GM12878 (cell line): ENCODE results near the gene OR4F15. TPM values are rescaled to one million over a fixed set of nuclear protein-coding genes. Genes with fewer than 3 reads are reported as not detected.

ENCODE experiments used
- ATAC-seq: fragments of 200-7000 bp; cut with Tn5 transposase; 3 replicates; pipeline ENCODE4 v1.9.1; 2020; ENCODE audit warnings: mild to moderate bottlenecking, moderate library complexity
- BruUV-seq: library from RNA; stranded (reverse); fragments of 400-500 nt; replicated peaks from 2 replicates; lab custom pipeline; 2021; lab: Mats Ljungman, UMichigan
- CTCF ChIA-PET: fragments of 300-600 bp; sonication (Branson Sonifier 250); formaldehyde crosslinking; extraction: SDS; loops from one replicate; lab custom pipeline; 2021; ENCODE audit warnings: inconsistent platforms; lab: Yijun Ruan, JAX
- POLR2A ChIA-PET: fragments of 350-600 bp; formaldehyde crosslinking; extraction: SDS; loops from one replicate; lab custom pipeline; 2021; ENCODE audit warnings: inconsistent platforms; lab: Charles Lee
- RAD21 ChIA-PET: fragments of 300-600 bp; sonication (Branson Sonifier 250); formaldehyde crosslinking; loops from one replicate; lab custom pipeline; 2023; ENCODE audit warnings: antibody characterized with exemption; ENCODE audit not compliant: unreplicated experiment; lab: Charles Lee
- SMC1A ChIA-PET: fragments of 300-600 bp; sonication (Branson Sonifier 250); formaldehyde crosslinking; loops from one replicate; lab custom pipeline; 2023; ENCODE audit not compliant: unreplicated experiment, uncharacterized antibody; lab: Charles Lee
- DNase-seq: peaks from one replicate; pipeline ENCODE4 v3.0.0-alpha.2; 2011; ENCODE audit warnings: low read depth, low spot score
- FAIRE-seq: peaks from 3 replicates; lab custom pipeline; 2011; peaks lifted over from hg19 to GRCh38; lab: Jason Lieb, UNC
- H2AFZ ChIP-seq: 2 replicates; pipeline ENCODE4 v1.6.0; 2011; ENCODE audit warnings: low read depth, low read length, control low read depth; ENCODE audit not compliant: control insufficient read depth
- H3K27ac ChIP-seq: 2 replicates; pipeline ENCODE4 v1.5.1; 2011; ENCODE audit warnings: control low read depth; ENCODE audit not compliant: control insufficient read depth, insufficient read depth
- H3K27me3 ChIP-seq, 2 experiments: replicated peaks in 1 of 2; 2 replicates each; pipeline versions ENCODE4 v1.6.0 to v1.6.1; 2011; ENCODE audit warnings: low read length in 1 of 2; ENCODE audit not compliant: control insufficient read depth in 2 of 2, insufficient read depth in 2 of 2
- H3K36me3 ChIP-seq, 2 experiments: 2 replicates each; pipeline ENCODE4 v1.5.1; 2011; ENCODE audit warnings: low read length in 1 of 2; ENCODE audit not compliant: control insufficient read depth in 2 of 2, insufficient read depth in 2 of 2
- H3K4me1 ChIP-seq: 2 replicates; pipeline ENCODE4 v1.6.1; 2011; ENCODE audit warnings: mild to moderate bottlenecking, low read length, moderate library complexity, mixed read lengths; ENCODE audit not compliant: control insufficient read depth, insufficient read depth
- H3K4me2 ChIP-seq: 2 replicates; pipeline ENCODE4 v1.6.0; 2011; ENCODE audit warnings: control low read depth; ENCODE audit not compliant: control insufficient read depth, insufficient read depth
- H3K4me3 ChIP-seq: fragments of 200-600 bp; sonication (generic); 2 replicates; pipeline ENCODE4 v1.5.1; 2016
- H3K79me2 ChIP-seq: 2 replicates; pipeline ENCODE4 v1.6.0; 2011; ENCODE audit warnings: low read length; ENCODE audit not compliant: control insufficient read depth, insufficient read depth
- H3K9ac ChIP-seq: 2 replicates; pipeline ENCODE4 v1.8.0; 2011; ENCODE audit warnings: low read length, control low read depth, mixed read lengths; ENCODE audit not compliant: control insufficient read depth, insufficient read depth
- H3K9me3 ChIP-seq: replicated peaks from 3 replicates; pipeline ENCODE4 v1.5.1; 2011; ENCODE audit warnings: mild to moderate bottlenecking, low read length; ENCODE audit not compliant: control insufficient read depth, insufficient read depth
- H4K20me1 ChIP-seq: 2 replicates; pipeline ENCODE4 v1.6.0; 2011; ENCODE audit not compliant: control insufficient read depth, insufficient read depth
- IKZF1 ChIP-seq: fragments of 450-650 bp; conservative IDR thresholded peaks from 2 replicates; pipeline ENCODE4 v1.6.1; 2017; ENCODE audit warnings: antibody characterized with exemption, mild to moderate bottlenecking
- JUNB ChIP-seq: IDR thresholded peaks from 2 replicates; pipeline ENCODE4 v1.6.1; 2016; ENCODE audit warnings: antibody characterized with exemption, mild to moderate bottlenecking
- MEF2B ChIP-seq: fragments of 450-650 bp; IDR thresholded peaks from 2 replicates; pipeline ENCODE4 v1.6.1; 2018; ENCODE audit warnings: mild to moderate bottlenecking, moderate library complexity; ENCODE audit not compliant: partially characterized antibody, poor library complexity, severe bottlenecking
- RB1 ChIP-seq: fragments of 450-650 bp; formaldehyde crosslinking; IDR thresholded peaks from 2 replicates; pipeline ENCODE4 v1.6.1; 2017; ENCODE audit warnings: mild to moderate bottlenecking, borderline replicate concordance
- SRF ChIP-seq, 2 experiments: IDR thresholded peaks; 2 replicates each; pipeline ENCODE4 v1.6.1; 2011; ENCODE audit warnings: low read depth in 2 of 2, low read length in 2 of 2, mild to moderate bottlenecking in 1 of 2, moderate library complexity in 1 of 2
- SUZ12 ChIP-seq: fragments of 200-600 bp; sonication (generic); IDR thresholded peaks from one replicate; pipeline ENCODE4 v1.6.1; 2018; ENCODE audit warnings: antibody characterized with exemption, mild to moderate bottlenecking; ENCODE audit not compliant: unreplicated experiment
- WRNIP1 ChIP-seq: IDR thresholded peaks from 2 replicates; pipeline ENCODE4 v1.6.1; 2011; ENCODE audit warnings: low read depth, low read length, improper control_type of control experiment, borderline replicate concordance
- ZSCAN29 ChIP-seq: fragments of 450-650 bp; IDR thresholded peaks from 2 replicates; pipeline ENCODE4 v1.6.1; 2017; ENCODE audit warnings: mild to moderate bottlenecking, moderate library complexity
- WGBS: methylation state at CpG from one replicate; pipeline ENCODE4 v1.1.6; 2016; ENCODE audit warnings: low lambda C conversion rate; ENCODE audit not compliant: insufficient replicate concordance, insufficient coverage; ENCODE audit errors: missing lambda C conversion rate; 5-methylcytosine and 5-hydroxymethylcytosine counted together
- in situ Hi-C: fragments of 300-500 bp; cut with MboI; formaldehyde crosslinking; loops from 9 replicates; pipeline ENCODE4 v1.14.3; 2018; ENCODE audit warnings: mixed read lengths
- intact Hi-C: fragments of 100-400 bp; cut with micrococcal nuclease; formaldehyde crosslinking; loops from one replicate; pipeline ENCODE4 v1.14.2; 2022; ENCODE audit not compliant: unreplicated experiment
- polyA plus RNA-seq, 11 experiments: library from polyadenylated mRNA; depleted of rRNA in 4 of 11; unstranded in 6 of 11; stranded (reverse) in 5 of 11; fragments of >200 nt; fragmentation: Nextera tagmentation in 4 of 11; fragmentation: Illumina TruSeq in 1 of 11; extraction: Ambion mirVana in 4 of 11; extraction: Trizol in 1 of 11; gene quantifications; 1 replicate in 1 of 11; 2 replicates in 10 of 11; pipeline versions ENCODE4 v1.2.1 to v1.2.3, GENCODE V29; 2011 to 2016; ENCODE audit warnings: inconsistent platforms in 2 of 11, missing spikeins in 2 of 11, low read depth in 1 of 11
- total RNA-seq, 4 experiments: library from RNA; depleted of rRNA in 3 of 4; stranded (reverse); fragments of >200 nt in 3 of 4; fragmentation: Illumina TruSeq in 1 of 4; extraction: Trizol in 1 of 4; gene quantifications; 2 replicates each; pipeline versions ENCODE4 v1.2.1 to v1.2.3, GENCODE V29; 2013 to 2021
- TF ChIP-seq, protein P1 (sequence below): IDR thresholded peaks from 2 replicates; pipeline ENCODE4 v1.6.1; 2012; ENCODE audit warnings: improper control_type of control experiment, low read depth, low read length; ENCODE audit not compliant: insufficient replicate concordance

Gene OR4F15
- total and polyA plus RNA-seq, 10 of the 15 experiments (the other 5 are each of a cell fraction or from before 2014, with no cell fraction given), result not detected

- Histone ChIP-seq H3K9ac (no peak overlapping the region), H3K4me1 (no peaks in the 10 kb centered on the region), H3K79me2 (no peaks in the 10 kb centered on the region), H3K9me3 (no peaks in the 10 kb centered on the region), H2AFZ (no peak overlapping the region), H4K20me1 (no peaks in the 10 kb centered on the region), H3K4me2 (no peak overlapping the region), H3K4me3 (no peak overlapping the region), H3K27ac (no peak overlapping the region), H3K27me3 (no peaks in the 10 kb centered on the region), H3K36me3 (no peaks in the 10 kb centered on the region)
- no peak for ATAC-seq
- RAD21 ChIA-PET, result no interaction called here
- no peak for FAIRE-seq
- POLR2A ChIA-PET, result no interaction called here
- BruUV-seq, result no TSS peak
- WGBS, result 47% methylated on average over 3 of the region's 3 CpGs
- SMC1A ChIA-PET, result interaction anchor here (1.0 to 1.4 kb wide), 3 partner anchors 14 to 16 kb away, joined by 3 read pairs; no protein-coding TSS in a partner anchor
- DNase-seq, result no peak
- TF ChIP-seq SUZ12 (no peak), WRNIP1 (no peak), SRF (IDR thresholded peaks at IDR 0.05; ENCODE audit: low read depth in 2 of 2, low read length in 2 of 2) (no peak), MEF2B (no peak), RB1 (no peak), JUNB (no peak), IKZF1 (no peak), ZSCAN29 (no peak)
- TF ChIP-seq, protein P1, sequence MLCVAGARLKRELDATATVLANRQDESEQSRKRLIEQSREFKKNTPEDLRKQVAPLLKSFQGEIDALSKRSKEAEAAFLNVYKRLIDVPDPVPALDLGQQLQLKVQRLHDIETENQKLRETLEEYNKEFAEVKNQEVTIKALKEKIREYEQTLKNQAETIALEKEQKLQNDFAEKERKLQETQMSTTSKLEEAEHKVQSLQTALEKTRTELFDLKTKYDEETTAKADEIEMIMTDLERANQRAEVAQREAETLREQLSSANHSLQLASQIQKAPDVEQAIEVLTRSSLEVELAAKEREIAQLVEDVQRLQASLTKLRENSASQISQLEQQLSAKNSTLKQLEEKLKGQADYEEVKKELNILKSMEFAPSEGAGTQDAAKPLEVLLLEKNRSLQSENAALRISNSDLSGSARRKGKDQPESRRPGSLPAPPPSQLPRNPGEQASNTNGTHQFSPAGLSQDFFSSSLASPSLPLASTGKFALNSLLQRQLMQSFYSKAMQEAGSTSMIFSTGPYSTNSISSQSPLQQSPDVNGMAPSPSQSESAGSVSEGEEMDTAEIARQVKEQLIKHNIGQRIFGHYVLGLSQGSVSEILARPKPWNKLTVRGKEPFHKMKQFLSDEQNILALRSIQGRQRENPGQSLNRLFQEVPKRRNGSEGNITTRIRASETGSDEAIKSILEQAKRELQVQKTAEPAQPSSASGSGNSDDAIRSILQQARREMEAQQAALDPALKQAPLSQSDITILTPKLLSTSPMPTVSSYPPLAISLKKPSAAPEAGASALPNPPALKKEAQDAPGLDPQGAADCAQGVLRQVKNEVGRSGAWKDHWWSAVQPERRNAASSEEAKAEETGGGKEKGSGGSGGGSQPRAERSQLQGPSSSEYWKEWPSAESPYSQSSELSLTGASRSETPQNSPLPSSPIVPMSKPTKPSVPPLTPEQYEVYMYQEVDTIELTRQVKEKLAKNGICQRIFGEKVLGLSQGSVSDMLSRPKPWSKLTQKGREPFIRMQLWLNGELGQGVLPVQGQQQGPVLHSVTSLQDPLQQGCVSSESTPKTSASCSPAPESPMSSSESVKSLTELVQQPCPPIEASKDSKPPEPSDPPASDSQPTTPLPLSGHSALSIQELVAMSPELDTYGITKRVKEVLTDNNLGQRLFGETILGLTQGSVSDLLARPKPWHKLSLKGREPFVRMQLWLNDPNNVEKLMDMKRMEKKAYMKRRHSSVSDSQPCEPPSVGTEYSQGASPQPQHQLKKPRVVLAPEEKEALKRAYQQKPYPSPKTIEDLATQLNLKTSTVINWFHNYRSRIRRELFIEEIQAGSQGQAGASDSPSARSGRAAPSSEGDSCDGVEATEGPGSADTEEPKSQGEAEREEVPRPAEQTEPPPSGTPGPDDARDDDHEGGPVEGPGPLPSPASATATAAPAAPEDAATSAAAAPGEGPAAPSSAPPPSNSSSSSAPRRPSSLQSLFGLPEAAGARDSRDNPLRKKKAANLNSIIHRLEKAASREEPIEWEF, result no peak
- intact Hi-C loops, result no loop called here
- CTCF ChIA-PET, result interaction anchor here (0.7 kb wide), 1 partner anchor 97 kb away, joined by 3 read pairs; no protein-coding TSS in a partner anchor
- in situ Hi-C loops, result no loop called here
Observed at GRCh38 chr15:101813803-101814534, 2.0 kb downstream of the OR4F15 start.
